ENCODE measurements around the gene GNG2. TPM values are rescaled to one million over a fixed set of nuclear protein-coding genes. Genes with fewer than 3 reads are reported as not detected.

The GNG2 gene
- total RNA-seq, 1 experiment from 2014 or later = 8.6 TPM

GRCh38 chr14:51921026-51921425, 60.6 kb downstream of the GNG2 start:
- POLR2A ChIA-PET = no interaction called here
- H3K4me1 Mint-ChIP-seq (ENCODE audit: low read depth, unreplicated experiment) = no peaks in the 10 kb centered on the region
- no peak overlapping the region for H3K4me3 ChIP-seq (ENCODE audit: low read depth, low read length)

GRCh38 chr14:51922624-51923023, 62.2 kb downstream of the GNG2 start:
- Mint-ChIP-seq H3K4me3 (ENCODE audit: unreplicated experiment) (no peak overlapping the region), H3K27me3 (ENCODE audit: insufficient read depth, unreplicated experiment) (no peaks in the 10 kb centered on the region), H3K4me1 (ENCODE audit: low read depth, unreplicated experiment) (no peaks in the 10 kb centered on the region), H3K9me3 (ENCODE audit: unreplicated experiment) (no peaks in the 10 kb centered on the region), H3K36me3 (ENCODE audit: insufficient read depth, unreplicated experiment) (no peaks in the 10 kb centered on the region), H3K27ac (ENCODE audit: unreplicated experiment) (no peak overlapping the region)
- Histone ChIP-seq H3K9me3 (0 out of 2 replicates have a peak, but pooled peaks cover 3% of the 10 kb centered on the region), H3K4me3 (ENCODE audit: low read depth, low read length) (no peak overlapping the region), H3K27me3 (replicated peaks; ENCODE audit: control insufficient read depth, insufficient read depth, low read length) (no peaks in the 10 kb centered on the region), H3K36me3 (ENCODE audit: control insufficient read depth, insufficient read depth, low read length) (no peaks in the 10 kb centered on the region), H3K4me1 (no peaks in the 10 kb centered on the region)
- POLR2A ChIA-PET = no interaction called here
- BruUV-seq (replicated peaks) = no TSS peak
- intact Hi-C loops (cut with micrococcal nuclease; ENCODE audit: unreplicated experiment) = no loop called here
- CTCF ChIA-PET = no interaction called here
- DNase-seq = no peak
- TF ChIP-seq CTCF (IDR thresholded peaks at IDR 0.05; ENCODE audit: insufficient read depth in 1 of 2, low read depth in 1 of 2, low read length in 1 of 2, severe bottlenecking in 1 of 2, unreplicated experiment in 1 of 2) = no peak

More at GRCh38 chr14:51921026-51921425, 60.6 kb downstream of the GNG2 start:
- no peaks in the 10 kb centered on the region for H3K36me3 Mint-ChIP-seq (ENCODE audit: insufficient read depth, unreplicated experiment)
- no peak for TF ChIP-seq CTCF (IDR thresholded peaks at IDR 0.05; ENCODE audit: insufficient read depth in 1 of 2, low read depth in 1 of 2, low read length in 1 of 2, severe bottlenecking in 1 of 2, unreplicated experiment in 1 of 2)
- no peak overlapping the region for H3K4me3 Mint-ChIP-seq (ENCODE audit: unreplicated experiment)
- intact Hi-C loops (cut with micrococcal nuclease; ENCODE audit: unreplicated experiment) = no loop called here
- no TSS peak for BruUV-seq (replicated peaks)
- H3K27ac Mint-ChIP-seq (ENCODE audit: unreplicated experiment) = no peak overlapping the region
- H3K36me3 ChIP-seq (ENCODE audit: control insufficient read depth, insufficient read depth, low read length) = no peaks in the 10 kb centered on the region
- no peak for DNase-seq
- no peaks in the 10 kb centered on the region for H3K27me3 ChIP-seq (replicated peaks; ENCODE audit: control insufficient read depth, insufficient read depth, low read length)
- H3K9me3 ChIP-seq = 0 out of 2 replicates have a peak, but pooled peaks cover 3% of the 10 kb centered on the region
- CTCF ChIA-PET = no interaction called here
- H3K9me3 Mint-ChIP-seq (ENCODE audit: unreplicated experiment) = no peaks in the 10 kb centered on the region
- no peaks in the 10 kb centered on the region for H3K4me1 ChIP-seq
- H3K27me3 Mint-ChIP-seq (ENCODE audit: insufficient read depth, unreplicated experiment) = no peaks in the 10 kb centered on the region

- no peak for TF ChIP-seq CTCF (IDR thresholded peaks at IDR 0.05; ENCODE audit: insufficient read depth in 1 of 2, low read depth in 1 of 2, low read length in 1 of 2, severe bottlenecking in 1 of 2, unreplicated experiment in 1 of 2)
- no peak overlapping the region for H3K27ac Mint-ChIP-seq (ENCODE audit: unreplicated experiment)
- CTCF ChIA-PET = no interaction called here
Observed at GRCh38 chr14:51924600-51924999, 64.2 kb downstream of the GNG2 start.

More at GRCh38 chr14:51924600-51924999, 64.2 kb downstream of the GNG2 start:
- no peaks in the 10 kb centered on the region for H3K27me3 Mint-ChIP-seq (ENCODE audit: insufficient read depth, unreplicated experiment)
- H3K4me1 ChIP-seq = no peaks in the 10 kb centered on the region
- no TSS peak for BruUV-seq (replicated peaks)
- H3K4me3 Mint-ChIP-seq (ENCODE audit: unreplicated experiment) = no peak overlapping the region
- no peaks in the 10 kb centered on the region for H3K4me1 Mint-ChIP-seq (ENCODE audit: low read depth, unreplicated experiment)
- POLR2A ChIA-PET = no interaction called here
- H3K9me3 Mint-ChIP-seq (ENCODE audit: unreplicated experiment) = no peaks in the 10 kb centered on the region
- intact Hi-C loops (cut with micrococcal nuclease; ENCODE audit: unreplicated experiment) = no loop called here
- no peaks in the 10 kb centered on the region for H3K27me3 ChIP-seq (replicated peaks; ENCODE audit: control insufficient read depth, insufficient read depth, low read length)
- DNase-seq = no peak
- 0 out of 2 replicates have a peak, but pooled peaks cover 3% of the 10 kb centered on the region for H3K9me3 ChIP-seq
- no peak overlapping the region for H3K4me3 ChIP-seq (ENCODE audit: low read depth, low read length)
- no peaks in the 10 kb centered on the region for H3K36me3 Mint-ChIP-seq (ENCODE audit: insufficient read depth, unreplicated experiment)
- H3K36me3 ChIP-seq (ENCODE audit: control insufficient read depth, insufficient read depth, low read length) = no peaks in the 10 kb centered on the region

All from Caco-2 (cell line).